Mucosa of descending colon (tissue), 3 donors: Measurements from ENCODE around the gene MBD4. TPM values are rescaled to one million over a fixed set of nuclear protein-coding genes. Genes with fewer than 3 reads are reported as not detected.

Experiments
- ATAC-seq: fragments of 200-7000 bp; cut with Tn5 transposase; one replicate; pipeline ENCODE4 v1.9.1; 2020; ENCODE audit warnings: mild to moderate bottlenecking, moderate library complexity
- DNase-seq, 3 donors: peaks; one replicate each; pipeline ENCODE4 v3.0.0-alpha.2; 2020
- H3K36me3 ChIP-seq: fragments of 200-600 bp; one replicate; pipeline ENCODE4 v1.8.0; 2021; ENCODE audit warnings: low read depth, mild to moderate bottlenecking
- H3K4me1 ChIP-seq: fragments of 200-600 bp; one replicate; pipeline ENCODE4 v1.8.0; 2021; ENCODE audit warnings: low read depth, mild to moderate bottlenecking
- H3K4me3 ChIP-seq: fragments of 200-600 bp; one replicate; pipeline ENCODE4 v1.8.0; 2021; ENCODE audit warnings: mild to moderate bottlenecking
- H3K9me3 ChIP-seq: fragments of 200-600 bp; one replicate; pipeline ENCODE4 v1.8.0; 2021; ENCODE audit warnings: mild to moderate bottlenecking
- CTCF ChIP-seq: fragments of 200-600 bp; IDR thresholded peaks from one replicate; pipeline ENCODE4 v1.8.0; 2022; ENCODE audit warnings: antibody characterized with exemption, mild to moderate bottlenecking
- intact Hi-C, 2 donors: fragments of 100-400 bp; cut with DNase I in 1 of 2; cut with micrococcal nuclease in 1 of 2; formaldehyde crosslinking; loops; one replicate each; pipeline versions ENCODE4 v1.11.0 to v1.11.1; 2022; cut with DNase I, micrococcal nuclease
- total RNA-seq, 3 donors: library from RNA; stranded (reverse); fragmentation: NEBNext Ultra II Directional in 2 of 3; extraction: Animal tissue kit (Norgen Biotek cat#: 25700) in 2 of 3; gene quantifications; one replicate each; pipeline versions ENCODE4 v1.2.1 to v1.2.4, GENCODE V29; 2021 to 2023
- donor health status: DM: no; HTN: no; CAD: no; lungs with moderate emphysema.
- donor health status: DM: no; HTN: no; CAD: no.
- donor health status: DM: no; HTN: yes; CAD: no.

The MBD4 gene
- total RNA-seq, 3 donors from 2014 or later: 26.6 to 30.6 (median 27.2) TPM

GRCh38 chr3:129383292-129383860 is 56.4 kb downstream of the MBD4 start:
- ATAC-seq (peak; percentile 82), DNase-seq (peak in 2 of 3 donors; percentile 38 to 49)
- H3K4me1 ChIP-seq: no peaks in the 10 kb centered on the region
- intact Hi-C loops: no loop called here
- no peak overlapping the region for H3K4me3 ChIP-seq
- H3K9me3 ChIP-seq: peaks cover 7% of the 10 kb centered on the region
- peak; percentile 30 for TF ChIP-seq CTCF
- no peaks in the 10 kb centered on the region for H3K36me3 ChIP-seq

GRCh38 chr3:129382366-129382765 is 57.4 kb downstream of the MBD4 start:
- Histone ChIP-seq H3K4me1 (no peaks in the 10 kb centered on the region), H3K36me3 (no peaks in the 10 kb centered on the region), H3K4me3 (no peak overlapping the region), H3K9me3 (peaks cover 7% of the 10 kb centered on the region)
- no peak for ATAC-seq
- intact Hi-C loops: no loop called here
- no peak for DNase-seq
- TF ChIP-seq CTCF: no peak

Other genes with a start within 250 kb of the MBD4 start
- 100 to 1,000 TPM; 157 to 274 (median 228) TPM for gene COPG1, start 190.3 kb downstream of the MBD4 start, total RNA-seq
- gene HMCES, start 161.1 kb downstream of the MBD4 start, total RNA-seq: 10 to 100 TPM; 37.0 to 44.1 (median 41.4) TPM
- under 1 TPM; 0.38 to 0.69 (median 0.58) TPM for gene EFCAB12, start 11.3 kb downstream of the MBD4 start, total RNA-seq
- 10 to 100 TPM; 24.6 to 35.0 (median 29.6) TPM for gene IFT122, start 276 bp upstream of the MBD4 start, total RNA-seq
- not detected for gene RHO, start 88.7 kb upstream of the MBD4 start, total RNA-seq
- gene H1-8, start 103.2 kb upstream of the MBD4 start, total RNA-seq: not detected
- 10 to 100 TPM; 26.8 to 57.1 (median 48.1) TPM for gene PLXND1, start 166.7 kb upstream of the MBD4 start, total RNA-seq